Measurements from ENCODE around the gene ZFYVE21. TPM values are rescaled to one million over a fixed set of nuclear protein-coding genes. Genes with fewer than 3 reads are reported as not detected.

The ZFYVE21 gene
- polyA plus RNA-seq, 2 of the 4 experiments (the other 2 are of a cell fraction): 28.7 to 33.0 TPM

GRCh38 chr14:103686831-103687485, 28.7 kb upstream of the ZFYVE21 start:
- ATAC-seq: no peak
- H3K4me1 ChIP-seq: no peaks in the 10 kb centered on the region
- FAIRE-seq: no peak
- no peaks in the 10 kb centered on the region for H3K9me3 ChIP-seq
- POLR2A ChIA-PET: no interaction called here
- H3K4me3 ChIP-seq: no peak overlapping the region
- CTCF ChIA-PET: interaction anchor here (0.7 to 1.1 kb wide), 3 partner anchors 10 to 16 kb away, joined by 3 read pairs; no protein-coding TSS in a partner anchor
- no peak overlapping the region for H3K4me2 ChIP-seq
- H3K27ac ChIP-seq: no peak overlapping the region
- 86% methylated on average over 19 of the region's 19 CpGs for WGBS (ENCODE audit: missing lambda C conversion rate)
- TF ChIP-seq CHD2 (IDR thresholded peaks at IDR 0.05; ENCODE audit: low read length, partially characterized antibody) (no peak), CBX2 (IDR thresholded peaks at IDR 0.05; ENCODE audit: borderline replicate concordance, low read depth) (no peak), CBX8 (IDR thresholded peaks at IDR 0.05) (no peak), HES2 (IDR thresholded peaks at IDR 0.05) (no peak), SREBF2 (IDR thresholded peaks at IDR 0.05) (no peak), RARB (CRISPR knock-in tag; IDR thresholded peaks at IDR 0.05) (no peak)
- DNase-seq (ENCODE audit: low read depth in 1 of 2, low spot score in 1 of 2): no peak

DNA sequence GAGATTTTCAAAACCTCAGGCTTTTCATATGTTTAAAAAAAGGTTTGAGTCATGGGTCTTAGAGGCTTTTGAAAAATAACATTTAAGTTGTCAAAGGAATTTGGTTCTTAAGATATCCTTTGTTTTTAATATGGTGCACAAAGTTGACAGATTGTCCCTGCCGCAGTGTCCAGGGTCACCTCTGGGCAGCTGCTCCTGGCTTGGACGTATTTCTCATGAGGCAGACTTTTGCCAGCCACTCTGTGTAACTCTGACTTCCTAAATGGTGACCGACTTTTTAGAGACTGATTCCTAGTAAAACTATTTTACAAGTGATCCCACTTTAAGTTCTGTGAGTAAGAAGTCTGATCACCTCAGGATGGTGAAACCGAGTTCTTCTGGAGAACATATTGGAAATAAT, 27.9 kb upstream of the ZFYVE21 start:
- Histone ChIP-seq H3K4me1 (peaks cover under 1% of the 10 kb centered on the region; the same call in 2 of the 3 replicates), H3K27ac (no peak overlapping the region), H3K4me3 (no peak overlapping the region), H3K9me3 (no peaks in the 10 kb centered on the region), H3K4me2 (no peak overlapping the region)
- FAIRE-seq: no peak
- DNase-seq (ENCODE audit: low read depth in 1 of 2, low spot score in 1 of 2): no peak
- no peak for ATAC-seq
- ChIA-PET POLR2A (no interaction called here), CTCF (no interaction called here)
- WGBS (ENCODE audit: missing lambda C conversion rate): 93% methylated on average over 4 of the region's 4 CpGs
- no peak for TF ChIP-seq MAX (IDR thresholded peaks at IDR 0.05)

- no peak for ATAC-seq
- ChIA-PET CTCF (interaction anchor here (1.1 to 1.6 kb wide), 3 partner anchors 9 to 25 kb away, joined by 3 read pairs; no protein-coding TSS in a partner anchor), POLR2A (no interaction called here)
Observed at GRCh38 chr14:103688441-103688840, 27.2 kb upstream of the ZFYVE21 start.

DNA sequence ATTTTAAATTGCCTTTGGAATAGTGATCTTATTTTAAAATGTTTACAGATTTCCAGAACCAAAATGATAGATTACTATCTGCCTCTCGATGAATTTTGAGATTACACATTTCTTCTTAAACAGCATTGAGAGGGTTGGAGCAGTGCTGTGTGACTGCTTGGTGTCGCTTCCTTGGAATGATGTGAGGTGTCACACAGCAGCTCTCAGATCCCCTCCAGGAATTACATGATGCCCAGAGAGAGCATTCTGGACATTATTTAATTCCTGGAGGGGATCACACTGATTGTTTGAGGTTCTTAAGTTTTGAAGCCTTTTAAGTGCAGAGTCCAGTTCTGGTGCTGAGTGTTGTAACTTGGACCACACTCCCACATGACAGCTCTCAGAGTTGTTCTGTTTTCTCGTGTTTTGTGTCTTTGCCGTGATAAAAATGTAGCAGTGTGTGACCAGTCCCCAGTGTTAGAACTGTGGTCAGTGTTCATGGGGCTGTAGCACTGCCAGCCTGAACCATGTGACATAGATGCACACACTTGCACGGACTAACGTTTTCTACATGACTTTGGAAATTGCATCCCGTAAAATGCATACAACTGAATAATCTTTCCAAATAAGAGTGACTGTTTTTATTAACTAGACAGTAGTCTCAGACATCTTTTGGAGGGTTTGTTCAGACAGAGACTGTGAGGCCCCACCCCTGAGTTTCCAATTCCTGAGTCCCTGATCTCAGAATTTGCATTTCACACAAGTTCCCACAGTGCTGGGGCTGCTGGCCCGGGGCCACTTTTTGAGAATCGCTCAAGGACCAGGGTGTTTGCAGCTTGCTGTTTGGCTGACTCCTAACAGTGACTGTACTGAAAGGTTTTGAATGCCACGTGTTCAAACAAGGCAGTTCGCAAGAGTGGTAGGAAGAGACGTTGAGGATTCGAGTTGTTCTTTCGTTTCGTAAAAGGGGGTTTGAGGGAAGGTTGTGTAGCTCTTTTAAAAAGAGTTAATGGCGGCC, 26.4 kb upstream of the ZFYVE21 start:
- peaks cover 10% of the 10 kb centered on the region; the same call in 2 of the 3 replicates for H3K4me1 ChIP-seq
- FAIRE-seq (no peak), DNase-seq (ENCODE audit: low read depth in 1 of 2, low spot score in 1 of 2) (no peak), ATAC-seq (no peak)
- ChIA-PET POLR2A (no interaction called here), CTCF (interaction anchor here (1.1 to 1.6 kb wide), 4 partner anchors 10 to 117 kb away, joined by 3 to 5 read pairs (median 3); no protein-coding TSS in a partner anchor)
- no peak overlapping the region for H3K4me2 ChIP-seq
- H3K4me3 ChIP-seq: no peak overlapping the region
- no peaks in the 10 kb centered on the region for H3K9me3 ChIP-seq
- no peak overlapping the region for H3K27ac ChIP-seq
- 91% methylated on average over 16 of the region's 16 CpGs for WGBS (ENCODE audit: missing lambda C conversion rate)
- no peak for TF ChIP-seq MYC (IDR thresholded peaks at IDR 0.05; ENCODE audit: borderline replicate concordance, low read length)
- no peak for TF ChIP-seq ZFP36 (IDR thresholded peaks at IDR 0.05; ENCODE audit: borderline replicate concordance, partially characterized antibody)
- TF ChIP-seq E2F6 (IDR thresholded peaks at IDR 0.05; ENCODE audit: borderline replicate concordance, low read depth): no peak
- no peak for TF ChIP-seq EHF (CRISPR knock-in tag; IDR thresholded peaks at IDR 0.05)
- TF ChIP-seq PBX3 (IDR thresholded peaks at IDR 0.05): no peak
- no peak for TF ChIP-seq HOXB13 (CRISPR knock-in tag; IDR thresholded peaks at IDR 0.05; ENCODE audit: low read depth)
- no peak for TF ChIP-seq RARB (CRISPR knock-in tag; IDR thresholded peaks at IDR 0.05)
- TF ChIP-seq SREBF2 (IDR thresholded peaks at IDR 0.05): no peak
- TF ChIP-seq, protein P1, sequence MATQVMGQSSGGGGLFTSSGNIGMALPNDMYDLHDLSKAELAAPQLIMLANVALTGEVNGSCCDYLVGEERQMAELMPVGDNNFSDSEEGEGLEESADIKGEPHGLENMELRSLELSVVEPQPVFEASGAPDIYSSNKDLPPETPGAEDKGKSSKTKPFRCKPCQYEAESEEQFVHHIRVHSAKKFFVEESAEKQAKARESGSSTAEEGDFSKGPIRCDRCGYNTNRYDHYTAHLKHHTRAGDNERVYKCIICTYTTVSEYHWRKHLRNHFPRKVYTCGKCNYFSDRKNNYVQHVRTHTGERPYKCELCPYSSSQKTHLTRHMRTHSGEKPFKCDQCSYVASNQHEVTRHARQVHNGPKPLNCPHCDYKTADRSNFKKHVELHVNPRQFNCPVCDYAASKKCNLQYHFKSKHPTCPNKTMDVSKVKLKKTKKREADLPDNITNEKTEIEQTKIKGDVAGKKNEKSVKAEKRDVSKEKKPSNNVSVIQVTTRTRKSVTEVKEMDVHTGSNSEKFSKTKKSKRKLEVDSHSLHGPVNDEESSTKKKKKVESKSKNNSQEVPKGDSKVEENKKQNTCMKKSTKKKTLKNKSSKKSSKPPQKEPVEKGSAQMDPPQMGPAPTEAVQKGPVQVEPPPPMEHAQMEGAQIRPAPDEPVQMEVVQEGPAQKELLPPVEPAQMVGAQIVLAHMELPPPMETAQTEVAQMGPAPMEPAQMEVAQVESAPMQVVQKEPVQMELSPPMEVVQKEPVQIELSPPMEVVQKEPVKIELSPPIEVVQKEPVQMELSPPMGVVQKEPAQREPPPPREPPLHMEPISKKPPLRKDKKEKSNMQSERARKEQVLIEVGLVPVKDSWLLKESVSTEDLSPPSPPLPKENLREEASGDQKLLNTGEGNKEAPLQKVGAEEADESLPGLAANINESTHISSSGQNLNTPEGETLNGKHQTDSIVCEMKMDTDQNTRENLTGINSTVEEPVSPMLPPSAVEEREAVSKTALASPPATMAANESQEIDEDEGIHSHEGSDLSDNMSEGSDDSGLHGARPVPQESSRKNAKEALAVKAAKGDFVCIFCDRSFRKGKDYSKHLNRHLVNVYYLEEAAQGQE (IDR thresholded peaks at IDR 0.05): no peak

More at GRCh38 chr14:103688441-103688840, 27.2 kb upstream of the ZFYVE21 start:
- WGBS (ENCODE audit: missing lambda C conversion rate): 87% methylated on average over 5 of the region's 5 CpGs
- TF ChIP-seq ZC3H11A (IDR thresholded peaks at IDR 0.05): no peak
- no peak for TF ChIP-seq SREBF2 (IDR thresholded peaks at IDR 0.05)
- no peak for TF ChIP-seq JUNB (IDR thresholded peaks at IDR 0.05)
- TF ChIP-seq KDM1A (IDR thresholded peaks at IDR 0.05; ENCODE audit: low read depth): no peak
- no peak for TF ChIP-seq USF2 (IDR thresholded peaks at IDR 0.05)
- TF ChIP-seq MAFK (IDR thresholded peaks at IDR 0.05; ENCODE audit: partially characterized antibody): no peak
- TF ChIP-seq NR3C1 (IDR thresholded peaks at IDR 0.05): no peak
- Histone ChIP-seq H3K9me3 (no peaks in the 10 kb centered on the region), H3K4me2 (no peak overlapping the region), H3K4me1 (peaks cover 7% of the 10 kb centered on the region; the same call in 2 of the 3 replicates), H3K4me3 (no peak overlapping the region), H3K27ac (no peak overlapping the region)
- FAIRE-seq (no peak), DNase-seq (ENCODE audit: low read depth in 1 of 2, low spot score in 1 of 2) (no peak)

All from A549 (cell line).